DMS 273 (cell line): Measurements from ENCODE around the gene PSMG4.

Experiments used
- DNase-seq: peaks from one replicate; lab custom pipeline; 2025; ENCODE audit not compliant: unreplicated experiment; lab: John Stamatoyannopoulos, UW

PSMG4 gene

DNA sequence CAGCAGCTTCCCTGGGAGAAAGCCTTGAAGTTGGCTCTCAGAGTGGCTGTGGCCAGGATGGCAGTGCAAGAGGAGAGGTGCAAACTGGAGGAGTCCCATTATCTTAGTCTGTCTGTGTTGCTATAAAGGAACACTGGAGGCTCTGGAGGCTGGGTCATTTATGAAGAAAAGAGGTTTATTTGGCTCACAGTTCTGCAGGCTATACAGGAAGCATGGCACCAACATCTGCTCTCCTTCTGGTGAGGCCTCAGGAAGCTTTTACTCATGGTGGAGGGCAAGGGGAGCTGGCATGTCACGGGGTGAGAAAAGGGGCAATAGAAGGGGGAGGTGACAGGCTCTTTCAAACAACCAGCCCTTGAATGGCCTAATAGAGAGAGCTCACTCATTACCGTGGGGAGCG is 47.1 kb downstream of the PSMG4 start:
- no peak for DNase-seq

DNA sequence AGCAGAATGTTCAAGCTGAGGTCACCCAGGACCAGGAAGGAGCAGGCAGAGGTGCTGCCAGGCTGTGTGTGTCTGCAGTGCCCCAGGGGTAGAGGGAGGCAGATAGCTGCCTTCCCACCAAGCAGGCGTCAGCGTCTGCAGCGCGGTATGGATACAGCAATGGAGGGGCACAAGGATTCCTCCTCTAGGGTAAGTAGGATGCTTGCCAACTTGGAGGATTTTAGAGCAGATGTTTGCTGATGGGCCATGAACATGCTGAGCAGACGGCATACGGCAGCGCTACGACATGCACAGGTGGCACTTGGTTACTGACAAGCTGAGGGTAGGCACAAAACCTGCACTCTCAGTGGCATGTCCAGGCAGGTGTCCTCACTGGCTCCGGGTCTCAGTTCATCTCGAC is 48.1 kb downstream of the PSMG4 start:
- DNase-seq: peak; percentile 95

DNA sequence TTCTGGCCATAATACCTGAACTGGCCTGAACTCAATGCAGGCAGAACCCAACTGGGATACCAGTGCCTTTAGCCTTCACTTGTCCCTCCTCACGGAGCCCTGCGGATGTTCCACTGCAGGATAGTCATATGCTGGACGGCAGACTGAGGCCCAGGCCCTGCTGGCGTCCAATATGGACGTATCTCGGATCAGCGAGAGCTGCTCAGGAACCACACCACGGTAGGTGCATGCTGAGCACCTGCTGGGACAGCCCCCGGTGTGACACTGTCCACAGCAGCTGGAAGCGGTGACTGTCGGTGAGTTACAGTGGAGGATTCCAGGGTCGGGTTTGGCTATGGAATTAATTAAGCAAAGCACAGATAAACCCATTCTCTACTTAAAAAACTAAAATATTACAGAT is 48.7 kb downstream of the PSMG4 start:
- no peak for DNase-seq

DNA sequence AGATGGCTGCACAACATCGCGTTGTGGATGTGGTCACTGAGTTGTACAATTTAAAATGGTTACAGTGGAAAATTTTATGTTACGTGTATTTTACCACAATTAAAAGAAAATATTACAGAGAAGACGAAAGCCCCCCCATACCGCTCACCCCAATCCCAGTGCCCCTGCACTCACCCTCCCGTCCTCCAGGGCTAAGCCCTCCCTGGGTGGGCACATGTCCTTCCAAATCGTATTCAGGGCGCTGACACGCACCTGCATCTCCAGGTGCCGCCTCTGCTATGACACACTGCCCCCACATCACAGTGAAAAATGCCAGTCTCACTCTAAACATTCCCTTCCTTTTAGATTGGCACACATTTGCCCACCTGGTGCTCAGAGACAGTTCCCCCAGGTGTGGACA is 49.4 kb downstream of the PSMG4 start:
- no peak for DNase-seq

DNA sequence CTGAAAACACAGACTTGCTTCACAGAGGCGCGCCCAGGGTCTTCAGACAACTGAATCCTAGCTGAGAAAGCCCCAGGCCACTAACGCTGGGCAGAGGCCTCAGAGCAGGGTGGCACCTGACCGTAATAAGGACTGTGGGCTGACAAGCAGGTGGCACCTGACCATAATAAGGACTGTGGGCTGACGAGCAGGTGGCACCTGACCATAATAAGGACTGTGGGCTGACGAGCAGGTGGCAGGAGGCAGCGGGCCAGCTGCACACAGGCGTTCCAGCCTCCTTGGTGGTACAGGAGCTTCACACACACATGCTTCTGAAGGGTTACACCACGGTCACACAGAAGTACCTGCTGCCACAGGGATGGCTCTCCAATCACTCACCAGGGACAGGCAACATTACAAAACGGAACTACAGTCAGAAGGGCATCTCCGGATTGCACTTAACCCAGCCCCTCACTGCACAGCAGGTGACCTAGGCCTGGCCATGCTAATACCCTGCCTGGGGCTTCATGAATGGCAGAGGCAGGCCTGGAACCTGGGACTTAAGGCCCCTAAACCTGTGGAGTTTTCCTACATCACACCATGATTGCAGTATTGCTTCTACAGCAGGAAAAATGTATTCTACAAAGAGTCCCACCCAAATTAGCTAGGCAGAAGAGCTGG is 50.8 kb downstream of the PSMG4 start:
- DNase-seq: peak; percentile 59

DNA sequence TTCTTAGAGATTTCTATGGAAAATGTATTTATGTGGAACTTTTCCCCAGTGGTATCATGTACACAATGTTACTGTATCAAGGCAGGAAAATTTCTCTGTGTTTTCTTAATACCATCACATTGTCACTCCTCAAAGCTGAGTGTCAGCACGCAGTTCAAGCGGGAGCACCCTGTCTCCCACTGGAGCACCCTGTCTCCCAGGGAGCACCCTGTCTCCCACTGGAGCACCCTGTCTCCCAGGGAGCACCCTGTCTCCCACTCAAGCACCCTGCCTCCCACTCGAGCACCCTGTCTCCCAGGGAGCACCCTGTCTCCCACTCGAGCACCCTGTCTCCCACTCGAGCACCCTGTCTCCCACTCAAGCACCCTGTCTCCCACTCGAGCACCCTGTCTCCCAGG is 51.3 kb downstream of the PSMG4 start:
- no peak for DNase-seq

DNA sequence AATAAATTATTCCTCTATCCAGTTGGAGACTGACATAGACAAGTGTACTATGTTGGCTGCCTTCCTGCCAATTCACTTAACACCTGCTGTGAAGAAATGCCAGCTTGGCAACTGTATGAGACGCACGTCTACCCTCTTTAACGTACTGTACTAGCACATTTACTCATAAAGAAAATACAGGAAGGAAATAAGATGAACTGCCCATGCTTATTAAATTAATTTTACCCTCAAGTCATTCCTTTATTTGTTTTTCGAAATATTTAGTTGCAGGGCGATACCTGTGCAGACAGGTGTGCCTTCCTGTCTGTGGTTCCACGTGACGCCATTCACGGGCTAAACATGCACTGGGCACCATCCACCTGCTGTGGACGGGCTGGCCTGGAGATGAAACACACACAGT is 52.0 kb downstream of the PSMG4 start:
- DNase-seq: peak; percentile 74

DNA sequence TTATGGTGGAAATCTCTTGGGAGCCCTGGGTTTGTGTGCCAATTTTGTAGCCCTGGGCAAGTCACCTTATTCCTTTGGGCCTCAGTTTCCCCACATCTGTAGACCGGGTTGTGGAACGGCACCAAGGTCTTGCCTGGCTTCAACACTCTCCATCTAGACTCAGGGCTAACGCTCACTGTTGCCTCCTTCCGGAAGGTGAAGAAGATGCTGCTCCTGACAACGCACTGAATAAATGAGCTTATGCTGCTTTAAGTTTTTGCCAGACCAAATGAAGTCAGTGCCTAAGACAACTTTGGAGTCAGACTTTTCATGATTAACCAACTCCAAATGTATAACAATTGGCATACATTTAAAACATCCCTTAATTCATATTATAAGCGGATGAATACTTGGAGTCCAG is 53.1 kb downstream of the PSMG4 start:
- DNase-seq: no peak

DNA sequence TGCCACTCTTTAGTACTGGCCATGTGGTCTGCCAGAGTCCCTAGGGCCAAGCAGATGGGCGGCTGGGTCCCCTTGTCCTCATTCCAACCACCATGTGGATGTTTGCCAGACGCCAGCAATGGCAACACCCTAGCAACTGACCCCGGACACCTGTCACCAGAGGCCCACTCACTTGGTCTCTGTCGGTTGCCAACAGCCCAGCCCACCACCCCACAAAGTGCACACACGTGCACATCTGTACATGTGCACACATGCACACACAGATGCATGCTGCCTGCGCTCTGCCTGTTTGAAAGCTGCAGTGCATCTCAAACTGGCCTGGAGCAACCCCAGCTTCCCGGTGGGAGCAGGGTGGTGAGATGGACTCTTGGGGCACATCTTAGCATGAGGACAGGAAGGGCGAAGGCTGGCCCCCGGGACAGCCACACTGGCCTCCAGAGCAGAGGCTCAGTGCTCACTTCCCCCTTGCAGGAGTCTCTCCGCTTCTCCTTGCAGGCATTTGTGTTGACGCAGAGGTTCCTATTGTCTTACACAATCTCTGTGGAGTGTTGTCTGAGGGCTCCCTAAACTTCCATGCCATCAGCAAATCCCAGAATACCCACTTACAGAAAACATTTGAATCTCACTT is 54.0 kb downstream of the PSMG4 start:
- peak; percentile 27 for DNase-seq

DNA sequence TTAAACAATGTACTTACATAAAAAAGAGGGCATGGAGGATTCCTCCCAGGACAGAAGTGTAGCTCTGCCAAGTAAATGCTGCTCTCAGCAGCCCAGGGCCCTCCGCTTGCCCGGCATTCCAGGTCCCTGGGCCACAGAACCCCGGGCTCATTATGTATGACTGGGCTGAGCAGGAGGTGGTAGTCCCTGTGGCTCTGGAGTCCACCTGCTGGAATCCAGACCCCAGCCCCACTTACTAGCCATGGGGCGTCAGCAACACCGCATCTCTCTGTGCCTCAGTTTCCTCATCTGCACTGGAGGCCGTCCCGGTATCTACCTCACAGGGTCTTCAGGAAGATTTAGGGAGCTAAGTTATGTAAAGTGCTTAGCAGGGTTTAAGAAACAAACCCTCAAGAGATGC is 55.4 kb downstream of the PSMG4 start:
- DNase-seq: no peak

DNA sequence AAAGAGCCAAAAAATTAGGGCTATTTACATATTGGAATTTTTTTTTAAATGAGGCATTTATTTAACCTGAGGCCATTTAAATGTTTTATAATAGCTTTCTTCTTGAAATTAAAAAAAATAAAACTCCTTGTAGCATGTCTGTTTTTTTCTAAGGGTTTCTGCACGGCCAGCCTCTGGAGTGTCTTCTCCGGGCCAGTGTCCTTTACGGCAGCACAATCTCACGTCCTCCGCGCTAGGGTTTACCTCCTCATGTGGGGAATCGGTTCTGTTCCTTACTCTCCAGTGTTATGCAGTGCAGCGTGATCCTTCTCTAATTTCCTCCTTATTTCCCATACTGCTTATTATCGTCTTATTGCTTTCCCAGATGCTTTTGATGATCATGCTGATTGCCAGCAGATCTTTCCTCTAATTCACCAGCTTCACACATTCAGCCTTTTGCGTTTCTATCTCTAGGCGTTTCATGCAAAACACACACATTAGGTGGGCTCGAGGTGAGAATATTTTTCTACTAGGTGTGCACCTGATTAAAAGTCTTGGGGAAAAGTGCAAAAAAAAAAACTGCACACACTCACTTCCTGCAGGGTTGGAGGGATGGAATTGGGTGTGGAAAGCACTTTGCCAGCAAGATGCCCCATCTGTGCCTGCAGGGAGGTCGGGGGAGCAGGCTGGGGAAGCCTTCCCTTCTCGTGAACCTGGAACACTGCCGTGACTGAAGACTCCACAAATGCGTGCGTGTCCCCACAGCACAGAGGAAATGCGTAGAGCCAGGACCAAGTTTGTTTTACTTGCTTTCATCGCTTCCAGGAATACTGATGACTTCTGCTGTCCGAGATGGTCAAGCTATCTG is 56.1 kb downstream of the PSMG4 start:
- DNase-seq: no peak

DNA sequence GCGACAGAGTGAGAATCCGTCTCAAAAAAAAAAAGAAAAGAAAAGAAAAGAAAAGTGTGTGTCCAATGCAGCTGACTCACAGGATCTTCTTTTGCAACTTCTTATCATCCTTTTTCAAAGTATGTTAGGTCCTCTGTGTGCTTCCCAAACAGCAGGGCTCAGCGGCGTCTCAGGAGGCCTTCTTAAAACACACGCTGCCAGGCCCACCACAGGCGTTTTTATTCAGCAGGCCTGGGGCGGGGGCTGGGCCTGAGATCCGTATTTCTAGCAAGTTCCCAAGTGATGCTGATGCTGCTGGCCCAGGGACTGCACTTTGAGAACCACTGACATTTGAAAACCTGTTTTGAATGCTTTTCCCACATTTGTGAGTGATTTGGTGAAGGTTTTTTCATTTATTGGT is 57.1 kb downstream of the PSMG4 start:
- no peak for DNase-seq

DNA sequence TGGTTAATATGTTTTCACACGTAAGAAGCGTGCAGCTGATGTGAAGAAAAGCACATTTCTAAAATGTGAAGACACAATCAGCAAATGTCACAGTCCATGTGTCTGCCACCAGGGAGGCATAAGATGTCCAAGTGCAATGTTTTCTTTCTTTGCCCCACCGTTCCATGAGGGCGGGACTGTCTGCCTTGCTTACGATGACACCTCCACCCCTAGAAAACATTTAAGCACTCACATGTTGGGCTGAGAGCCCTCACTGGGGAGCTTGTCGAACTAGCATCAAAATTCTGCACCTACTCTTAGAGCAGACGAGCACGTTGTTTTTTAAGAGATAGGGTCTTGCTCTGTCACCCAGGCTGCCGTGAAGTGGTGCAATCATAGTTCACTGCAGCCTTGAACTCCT is 57.6 kb downstream of the PSMG4 start:
- DNase-seq: no peak

DNA sequence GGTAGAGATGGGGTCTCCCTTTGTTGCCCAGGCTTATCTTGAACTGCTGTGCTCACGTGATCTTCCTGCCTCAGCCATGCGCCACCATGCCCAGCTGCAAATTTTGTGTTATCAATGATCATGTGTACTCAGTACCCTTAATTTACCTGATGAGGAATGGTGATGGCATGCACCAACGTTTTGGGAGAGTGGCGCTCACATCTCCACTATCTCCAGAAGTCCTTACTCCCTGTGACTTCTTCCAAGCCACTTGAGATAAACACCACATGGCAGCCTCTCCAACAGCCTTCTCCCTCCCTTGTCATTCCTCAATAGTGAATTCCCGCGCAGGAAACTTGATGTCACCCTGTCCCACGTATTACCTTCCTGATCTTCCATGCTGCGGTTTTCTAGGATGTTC is 58.1 kb downstream of the PSMG4 start:
- DNase-seq: no peak
